ENCODE data around the gene FLOT2.
"Not testable (repeated sequence)": the region's sequence is repeated elsewhere in the genome, so short reads cannot be mapped to it uniquely, and the experiment has no call there.

Gene FLOT2

GRCh38 chr17:28897769-28898526, 415 bp upstream of the FLOT2 start:
- in situ Hi-C loops (cut with MboI; ENCODE audit: low sequenced_read_pairs), result no loop called here

DNA sequence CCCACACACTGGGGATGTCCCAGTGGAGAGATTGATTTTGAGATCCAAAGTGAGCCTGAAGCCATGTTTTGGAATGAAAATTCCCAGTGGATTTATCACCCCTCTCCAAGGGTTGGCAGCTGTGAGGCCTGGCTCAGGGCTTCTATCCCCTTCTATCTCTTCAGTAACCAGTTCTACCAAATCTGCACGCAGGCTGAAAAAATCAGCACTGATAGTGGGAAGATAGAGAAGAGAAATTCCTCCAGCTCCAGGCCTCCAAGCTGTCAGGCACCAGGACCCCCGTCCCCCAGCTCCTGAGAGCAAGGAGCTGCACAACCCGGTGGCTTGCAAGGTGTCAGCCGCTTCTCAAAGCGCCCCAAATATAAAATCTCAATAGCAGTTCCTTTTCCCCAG, 1.0 kb downstream of the FLOT2 start:
- in situ Hi-C loops (cut with MboI; ENCODE audit: low sequenced_read_pairs), result no loop called here

- in situ Hi-C loops (cut with MboI; ENCODE audit: low sequenced_read_pairs), result no loop called here
These were observed 1.6 kb downstream of the FLOT2 start for GRCh38 chr17:28895794-28896447.

DNA sequence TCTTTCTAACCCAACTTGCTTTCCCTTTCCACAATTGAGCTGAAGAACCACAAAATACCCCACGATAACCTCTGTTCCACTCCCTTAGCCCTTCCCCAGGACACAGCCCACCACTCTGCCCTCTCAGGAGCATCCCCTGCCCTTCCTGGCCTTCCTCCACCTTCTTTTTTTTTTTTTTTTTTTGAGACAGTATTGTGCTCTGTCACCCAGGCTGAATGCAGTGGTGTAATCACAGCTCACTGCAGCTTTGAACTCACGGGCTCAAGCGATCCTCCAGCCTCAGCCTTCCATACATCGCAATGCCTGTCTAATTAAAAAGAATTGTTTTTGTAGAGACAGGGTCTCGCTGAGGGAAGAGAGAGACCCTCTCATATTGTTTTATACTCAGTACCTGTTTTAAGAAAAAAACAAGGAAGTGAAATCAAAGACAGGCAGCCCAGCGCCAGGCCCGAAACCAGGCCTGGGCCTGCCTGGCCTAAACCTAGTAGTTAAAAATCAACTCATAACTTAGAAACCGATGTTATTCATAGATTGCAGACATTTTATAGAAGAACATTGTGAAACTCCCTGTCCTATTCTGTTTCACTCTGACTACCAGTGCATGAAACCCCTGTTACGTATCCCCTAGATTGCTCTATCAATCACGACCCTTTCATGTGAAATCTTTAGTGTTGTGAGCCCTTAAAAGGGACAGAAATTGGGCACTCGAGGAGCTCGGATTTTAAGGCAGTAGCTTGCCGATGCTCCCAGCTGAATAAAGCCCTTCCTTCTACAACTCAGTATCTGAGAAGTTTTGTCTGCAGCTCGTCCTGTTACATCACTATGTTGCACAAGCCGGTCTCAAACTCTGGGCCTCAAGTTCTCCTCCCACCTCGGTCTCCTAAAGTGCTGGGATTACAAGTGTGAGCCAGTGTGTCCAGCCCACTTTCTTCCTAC, 4.0 kb downstream of the FLOT2 start:
- in situ Hi-C loops (cut with MboI; ENCODE audit: low sequenced_read_pairs), result not testable (repeated sequence)

GRCh38 chr17:28892024-28892423, 5.5 kb downstream of the FLOT2 start:
- in situ Hi-C loops (cut with MboI; ENCODE audit: low sequenced_read_pairs), result no loop called here

GRCh38 chr17:28891201-28891600, 6.3 kb downstream of the FLOT2 start:
- in situ Hi-C loops (cut with MboI; ENCODE audit: low sequenced_read_pairs), result no loop called here

- in situ Hi-C loops (cut with MboI; ENCODE audit: low sequenced_read_pairs), result no loop called here
These were observed 7.5 kb downstream of the FLOT2 start for GRCh38 chr17:28889996-28890395.

DNA sequence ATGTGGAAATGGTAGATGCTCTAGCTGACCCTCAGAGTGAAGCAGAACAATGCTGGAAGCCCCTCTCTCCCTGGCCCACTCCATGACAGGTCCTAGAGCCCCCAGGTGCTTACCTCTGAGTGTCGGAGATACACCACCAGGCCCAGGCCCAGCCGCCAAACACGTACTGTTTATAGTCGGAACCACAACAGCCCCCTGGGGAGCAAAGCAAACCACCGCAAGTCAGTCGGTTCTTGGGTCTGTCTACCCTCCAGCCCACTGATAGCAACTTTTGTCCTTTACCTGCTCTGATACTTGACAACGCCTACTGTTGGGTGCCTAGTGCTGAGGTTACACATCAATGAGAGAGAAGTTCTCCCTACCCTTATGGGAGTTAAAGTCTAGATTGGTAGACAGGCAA, 8.7 kb downstream of the FLOT2 start:
- in situ Hi-C loops (cut with MboI; ENCODE audit: low sequenced_read_pairs), result no loop called here

- in situ Hi-C loops (cut with MboI; ENCODE audit: low sequenced_read_pairs), result no loop called here
These were observed 9.6 kb downstream of the FLOT2 start for GRCh38 chr17:28887871-28888471.

DNA sequence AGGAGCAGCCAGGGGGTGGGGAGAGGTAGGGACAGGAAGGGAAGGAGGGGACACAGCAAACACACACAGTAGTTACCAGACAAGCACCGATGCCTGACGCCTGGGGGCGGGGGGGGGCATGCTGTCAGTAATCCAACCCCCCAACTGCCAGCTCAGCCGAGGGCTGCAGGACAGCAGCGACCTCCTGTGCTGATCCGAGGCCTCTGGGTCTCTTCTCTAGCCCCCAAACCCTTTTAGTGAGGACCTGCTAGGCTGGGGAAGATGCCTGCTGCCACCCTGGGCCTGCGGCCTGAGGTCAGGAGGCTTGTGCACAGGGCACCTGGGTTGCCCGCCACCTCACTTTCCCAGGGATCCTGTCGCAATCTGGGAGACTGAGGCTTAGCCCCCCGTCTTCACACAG, 11.6 kb downstream of the FLOT2 start:
- in situ Hi-C loops (cut with MboI; ENCODE audit: low sequenced_read_pairs), result no loop called here

GRCh38 chr17:28885363-28885762, 12.2 kb downstream of the FLOT2 start:
- in situ Hi-C loops (cut with MboI; ENCODE audit: low sequenced_read_pairs), result no loop called here

- in situ Hi-C loops (cut with MboI; ENCODE audit: low sequenced_read_pairs), result no loop called here
These were observed 13.4 kb downstream of the FLOT2 start for GRCh38 chr17:28883967-28884702.

DNA sequence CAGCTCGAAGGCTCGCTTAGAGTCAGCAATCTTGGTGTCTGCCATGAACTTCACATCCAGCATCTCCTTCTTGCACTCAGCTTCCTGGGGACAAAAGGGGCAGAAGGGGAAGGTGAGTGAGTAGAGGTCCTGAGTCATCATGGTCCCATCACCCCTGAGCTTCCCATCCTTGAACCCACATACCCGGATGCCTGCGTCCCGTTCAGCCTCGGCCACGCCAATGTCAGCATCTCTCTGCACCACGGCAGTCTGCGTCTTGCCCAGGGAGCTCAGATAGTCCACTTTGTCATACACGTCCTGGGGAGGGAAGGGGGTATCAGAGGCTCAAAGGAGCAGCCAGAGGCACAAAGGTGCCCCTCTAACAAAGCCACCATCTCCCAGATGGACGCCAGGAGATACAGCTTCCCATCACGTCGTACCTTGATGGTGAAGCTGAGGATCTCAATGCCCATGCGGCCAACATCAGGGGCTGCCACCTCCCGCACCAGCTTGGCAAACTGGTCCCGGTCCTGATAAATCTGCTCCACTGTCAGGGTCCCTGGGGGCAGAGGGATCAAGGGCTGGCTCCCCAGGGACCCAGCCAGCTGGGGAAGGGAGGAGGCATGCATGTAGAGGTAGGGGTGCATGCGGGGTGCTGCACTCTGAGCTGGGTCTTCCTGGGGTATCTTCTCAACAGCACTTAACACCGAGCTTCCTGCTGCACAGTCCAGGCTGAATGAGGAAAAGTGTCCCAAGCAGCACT, 15.2 kb downstream of the FLOT2 start:
- in situ Hi-C loops (cut with MboI; ENCODE audit: low sequenced_read_pairs), result no loop called here

GRCh38 chr17:28881533-28882056, 15.9 kb downstream of the FLOT2 start:
- in situ Hi-C loops (cut with MboI; ENCODE audit: low sequenced_read_pairs), result no loop called here

DNA sequence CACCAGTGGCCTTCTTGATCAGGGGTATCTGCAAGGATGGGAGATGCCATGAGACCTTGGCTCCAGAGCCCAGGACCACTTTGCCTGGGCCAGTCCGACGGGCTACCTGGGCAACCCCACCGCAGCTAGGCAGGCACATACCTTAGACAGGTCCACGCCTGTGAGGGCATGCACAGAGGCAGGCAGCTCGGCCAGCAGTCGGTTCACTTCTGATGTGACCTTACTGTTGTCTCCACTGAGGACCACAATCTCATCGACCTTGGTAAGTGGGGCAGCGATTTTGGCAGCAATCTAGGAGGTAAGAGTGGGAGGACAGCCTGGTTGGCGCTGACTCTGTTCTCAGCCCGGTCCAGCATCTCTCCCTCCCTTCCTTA, 17.0 kb downstream of the FLOT2 start:
- in situ Hi-C loops (cut with MboI; ENCODE audit: low sequenced_read_pairs), result no loop called here

- in situ Hi-C loops (cut with MboI; ENCODE audit: low sequenced_read_pairs), result no loop called here
These were observed 17.5 kb downstream of the FLOT2 start for GRCh38 chr17:28879886-28880571.

- in situ Hi-C loops (cut with MboI; ENCODE audit: low sequenced_read_pairs), result no loop called here
These were observed 18.6 kb downstream of the FLOT2 start for GRCh38 chr17:28878981-28879380.

GRCh38 chr17:28878158-28878910, 19.2 kb downstream of the FLOT2 start:
- in situ Hi-C loops (cut with MboI; ENCODE audit: low sequenced_read_pairs), result no loop called here
